ENCODE results near the gene GPX5.
A peak's percentile ranks its signal among the peaks of the same experiment; 100 is the strongest.

GPX5 gene, protein sequence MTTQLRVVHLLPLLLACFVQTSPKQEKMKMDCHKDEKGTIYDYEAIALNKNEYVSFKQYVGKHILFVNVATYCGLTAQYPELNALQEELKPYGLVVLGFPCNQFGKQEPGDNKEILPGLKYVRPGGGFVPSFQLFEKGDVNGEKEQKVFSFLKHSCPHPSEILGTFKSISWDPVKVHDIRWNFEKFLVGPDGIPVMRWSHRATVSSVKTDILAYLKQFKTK

DNA sequence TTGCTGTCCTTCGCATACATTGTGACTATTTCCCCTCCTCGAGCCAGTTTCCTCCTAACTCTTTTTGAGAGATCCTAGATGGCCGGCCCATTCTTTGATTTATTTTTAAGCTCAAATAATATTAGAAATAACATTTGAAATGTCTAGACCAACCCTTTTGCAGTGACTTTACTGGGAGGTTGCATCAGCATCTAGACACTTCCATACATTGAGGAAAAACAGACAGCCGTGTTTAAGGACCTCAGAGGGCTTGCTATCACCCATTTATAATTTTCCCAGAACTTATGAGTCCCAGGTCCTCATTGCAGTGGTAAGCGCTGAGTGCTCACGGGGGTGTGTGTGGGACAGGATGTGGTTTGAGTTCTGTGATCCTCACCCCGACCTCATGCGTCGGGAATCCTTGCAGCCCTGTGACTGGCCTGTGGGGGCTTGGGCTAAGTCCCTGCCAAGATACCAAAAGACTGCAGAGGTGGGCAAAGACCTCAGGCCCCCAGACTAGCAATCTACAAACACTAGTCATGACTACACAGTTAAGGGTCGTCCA lies at the start of gene GPX5:
Gene GPX5 (plus strand): TSS at position 386 of the 544 bp plus-strand sequence. CDS start 133 bp downstream, at position 519.
- no peak within 1 kb of the TSS for H3K4me3 ChIP-seq (ENCODE audit: low read length)
- H3K36me3 ChIP-seq (ENCODE audit: insufficient read depth, low read depth, low read length) = no peaks in the 10 kb centered on the region
- no peaks in the 10 kb centered on the region for H3K4me1 ChIP-seq (ENCODE audit: insufficient read depth, low read length)
- no peaks in the 10 kb centered on the region for H3K27me3 ChIP-seq (ENCODE audit: insufficient read depth, low read length)
- H3K27ac ChIP-seq (ENCODE audit: low read length) = no peak within 1 kb of the TSS
- H3K9ac ChIP-seq (ENCODE audit: low read depth, low read length) = no peak within 1 kb of the TSS
- H3K9me3 ChIP-seq (ENCODE audit: insufficient read depth, low read depth, low read length) = no peaks in the 10 kb centered on the region

GRCh38 chr6:28478518-28478917 lies 47.2 kb upstream of the GPX5 start:
- H3K36me3 ChIP-seq (ENCODE audit: insufficient read depth, low read depth, low read length) = no peaks in the 10 kb centered on the region
- H3K27ac ChIP-seq (ENCODE audit: low read length) = no peak overlapping the region
- peaks cover 22% of the 10 kb centered on the region; the same call in 1 of the 2 replicates for H3K27me3 ChIP-seq (ENCODE audit: insufficient read depth, low read length)
- H3K4me1 ChIP-seq (ENCODE audit: insufficient read depth, low read length) = no peaks in the 10 kb centered on the region
- H3K9me3 ChIP-seq (ENCODE audit: insufficient read depth, low read depth, low read length) = no peaks in the 10 kb centered on the region
- H3K9ac ChIP-seq (ENCODE audit: low read depth, low read length) = no peak overlapping the region
- no peak overlapping the region for H3K4me3 ChIP-seq (ENCODE audit: low read length)

DNA sequence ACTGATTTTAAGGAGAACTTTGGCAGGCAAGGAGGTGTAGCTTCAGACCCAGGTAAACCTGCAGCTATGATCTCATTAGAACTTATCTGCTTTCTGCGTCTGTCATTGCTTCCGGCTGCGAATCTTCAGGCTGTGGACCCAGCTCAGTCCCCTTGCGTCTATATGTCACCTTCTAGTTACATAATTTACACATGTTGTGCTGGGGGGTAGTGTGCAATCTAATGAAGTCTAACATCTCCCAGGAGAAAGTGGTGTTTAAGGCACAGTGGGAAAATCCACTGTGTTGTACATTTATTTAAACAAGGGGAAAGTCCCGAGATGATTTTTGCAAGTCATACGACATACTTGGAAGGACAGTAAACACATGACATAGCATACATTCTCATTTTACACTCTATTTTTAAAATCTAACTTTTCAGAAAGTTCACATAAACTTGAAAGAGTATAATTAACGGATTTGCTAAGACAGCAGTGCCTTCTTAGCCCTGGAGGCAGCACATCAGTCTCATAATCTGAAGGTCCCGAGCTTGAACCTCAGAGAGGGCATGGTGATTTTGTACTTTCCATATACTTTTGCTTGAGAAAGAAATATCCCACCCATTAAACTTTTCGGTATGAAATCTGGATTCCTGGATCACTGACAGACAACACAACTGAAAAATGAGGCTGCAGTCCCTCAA lies 45.3 kb upstream of the GPX5 start:
- Histone ChIP-seq H3K36me3 (ENCODE audit: insufficient read depth, low read depth, low read length) (no peaks in the 10 kb centered on the region), H3K9ac (ENCODE audit: low read depth, low read length) (no peak overlapping the region), H3K27me3 (ENCODE audit: insufficient read depth, low read length) (peaks cover 22% of the 10 kb centered on the region; the same call in 1 of the 2 replicates), H3K4me3 (ENCODE audit: low read length) (no peak overlapping the region), H3K4me1 (ENCODE audit: insufficient read depth, low read length) (no peaks in the 10 kb centered on the region), H3K27ac (ENCODE audit: low read length) (no peak overlapping the region), H3K9me3 (ENCODE audit: insufficient read depth, low read depth, low read length) (no peaks in the 10 kb centered on the region)

- Histone ChIP-seq H3K27ac (ENCODE audit: low read length) (no peak overlapping the region), H3K9ac (ENCODE audit: low read depth, low read length) (no peak overlapping the region), H3K4me1 (ENCODE audit: insufficient read depth, low read length) (peaks cover 1% of the 10 kb centered on the region; the same call in 1 of the 2 replicates), H3K4me3 (ENCODE audit: low read length) (no peak overlapping the region), H3K36me3 (ENCODE audit: insufficient read depth, low read depth, low read length) (no peaks in the 10 kb centered on the region), H3K9me3 (ENCODE audit: insufficient read depth, low read depth, low read length) (no peaks in the 10 kb centered on the region), H3K27me3 (ENCODE audit: insufficient read depth, low read length) (peaks cover 19% of the 10 kb centered on the region; the same call in 1 of the 2 replicates)
Observed at GRCh38 chr6:28485482-28485881, 40.2 kb upstream of the GPX5 start.

DNA sequence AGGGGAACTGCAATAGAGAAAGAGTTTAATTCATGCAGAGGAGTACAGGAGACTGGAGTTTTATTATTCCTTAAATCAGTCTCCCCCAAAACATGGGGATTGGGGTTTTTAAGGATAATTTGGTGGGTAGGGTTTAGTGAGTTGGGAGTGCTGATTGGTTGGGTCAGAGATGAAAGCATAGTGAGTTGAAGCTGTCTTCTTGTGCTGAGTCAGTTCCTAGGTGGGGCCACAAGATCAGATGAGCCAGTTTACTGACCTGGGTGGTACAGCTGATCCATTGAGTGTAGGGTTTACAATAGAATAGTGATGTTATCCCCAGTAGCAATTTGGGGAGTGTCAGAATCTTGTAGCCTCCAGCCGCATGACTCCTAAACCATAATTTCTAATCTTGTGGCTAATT lies 39.1 kb upstream of the GPX5 start:
- no peak overlapping the region for H3K9ac ChIP-seq (ENCODE audit: low read depth, low read length)
- H3K4me3 ChIP-seq (ENCODE audit: low read length) = no peak overlapping the region
- no peaks in the 10 kb centered on the region for H3K9me3 ChIP-seq (ENCODE audit: insufficient read depth, low read depth, low read length)
- peaks cover 19% of the 10 kb centered on the region; the same call in 1 of the 2 replicates for H3K27me3 ChIP-seq (ENCODE audit: insufficient read depth, low read length)
- H3K4me1 ChIP-seq (ENCODE audit: insufficient read depth, low read length) = peaks cover 4% of the 10 kb centered on the region; the same call in 1 of the 2 replicates
- no peaks in the 10 kb centered on the region for H3K36me3 ChIP-seq (ENCODE audit: insufficient read depth, low read depth, low read length)
- H3K27ac ChIP-seq (ENCODE audit: low read length) = no peak overlapping the region

GRCh38 chr6:28486988-28487742 lies 38.5 kb upstream of the GPX5 start:
- H3K9ac ChIP-seq (ENCODE audit: low read depth, low read length) = no peak overlapping the region

GRCh38 chr6:28488916-28489365 lies 36.7 kb upstream of the GPX5 start:
- Histone ChIP-seq H3K27ac (ENCODE audit: low read length) (no peak overlapping the region), H3K9ac (ENCODE audit: low read depth, low read length) (peak overlapping the region; percentile 63; the same call in 1 of the 2 replicates), H3K9me3 (ENCODE audit: insufficient read depth, low read depth, low read length) (no peaks in the 10 kb centered on the region), H3K4me3 (ENCODE audit: low read length) (peak overlapping the region; percentile 93), H3K36me3 (ENCODE audit: insufficient read depth, low read depth, low read length) (no peaks in the 10 kb centered on the region), H3K27me3 (ENCODE audit: insufficient read depth, low read length) (peaks cover 10% of the 10 kb centered on the region; the same call in 1 of the 2 replicates), H3K4me1 (ENCODE audit: insufficient read depth, low read length) (peaks cover 4% of the 10 kb centered on the region; the same call in 1 of the 2 replicates)

More at GRCh38 chr6:28486988-28487742, 38.5 kb upstream of the GPX5 start:
- no peak overlapping the region for H3K27ac ChIP-seq (ENCODE audit: low read length)
- no peak overlapping the region for H3K4me3 ChIP-seq (ENCODE audit: low read length)
- peaks cover 17% of the 10 kb centered on the region; the same call in 1 of the 2 replicates for H3K27me3 ChIP-seq (ENCODE audit: insufficient read depth, low read length)
- peaks cover 4% of the 10 kb centered on the region; the same call in 1 of the 2 replicates for H3K4me1 ChIP-seq (ENCODE audit: insufficient read depth, low read length)
- no peaks in the 10 kb centered on the region for H3K36me3 ChIP-seq (ENCODE audit: insufficient read depth, low read depth, low read length)
- H3K9me3 ChIP-seq (ENCODE audit: insufficient read depth, low read depth, low read length) = no peaks in the 10 kb centered on the region

GRCh38 chr6:28489366-28490204 lies 36.1 kb upstream of the GPX5 start:
- H3K27me3 ChIP-seq (ENCODE audit: insufficient read depth, low read length) = peaks cover 10% of the 10 kb centered on the region; the same call in 1 of the 2 replicates
- H3K36me3 ChIP-seq (ENCODE audit: insufficient read depth, low read depth, low read length) = no peaks in the 10 kb centered on the region
- H3K27ac ChIP-seq (ENCODE audit: low read length) = peak overlapping the region; percentile 17
- H3K4me1 ChIP-seq (ENCODE audit: insufficient read depth, low read length) = peaks cover 4% of the 10 kb centered on the region; the same call in 1 of the 2 replicates
- H3K9ac ChIP-seq (ENCODE audit: low read depth, low read length) = peak overlapping the region; percentile 77; the same call in 1 of the 2 replicates
- peak overlapping the region; percentile 93 for H3K4me3 ChIP-seq (ENCODE audit: low read length)
- no peaks in the 10 kb centered on the region for H3K9me3 ChIP-seq (ENCODE audit: insufficient read depth, low read depth, low read length)

- H3K36me3 ChIP-seq (ENCODE audit: insufficient read depth, low read depth, low read length) = no peaks in the 10 kb centered on the region
- peak overlapping the region; percentile 93 for H3K4me3 ChIP-seq (ENCODE audit: low read length)
- no peak overlapping the region for H3K27ac ChIP-seq (ENCODE audit: low read length)
- H3K9ac ChIP-seq (ENCODE audit: low read depth, low read length) = peak overlapping the region; percentile 77; the same call in 1 of the 2 replicates
- H3K27me3 ChIP-seq (ENCODE audit: insufficient read depth, low read length) = peaks cover 10% of the 10 kb centered on the region; the same call in 1 of the 2 replicates
- peaks cover 4% of the 10 kb centered on the region; the same call in 1 of the 2 replicates for H3K4me1 ChIP-seq (ENCODE audit: insufficient read depth, low read length)
- no peaks in the 10 kb centered on the region for H3K9me3 ChIP-seq (ENCODE audit: insufficient read depth, low read depth, low read length)
Observed at GRCh38 chr6:28490205-28490890, 35.3 kb upstream of the GPX5 start.

DNA sequence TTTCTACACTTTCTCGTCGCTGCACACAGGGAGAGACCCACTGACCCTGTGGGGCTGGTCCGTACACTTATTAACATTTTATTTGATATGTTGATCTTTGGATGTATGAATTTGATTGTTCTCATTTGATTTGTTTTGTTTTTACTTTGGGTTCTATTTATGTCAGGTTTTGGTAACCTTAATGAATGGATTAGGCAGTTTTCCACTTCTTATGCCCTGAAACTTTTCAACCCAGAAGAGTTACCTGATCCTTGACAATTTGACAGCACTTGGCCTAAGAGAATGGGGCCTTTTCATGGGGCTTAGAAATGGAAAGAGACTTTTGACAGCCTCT lies 33.7 kb upstream of the GPX5 start:
- H3K27me3 ChIP-seq (ENCODE audit: insufficient read depth, low read length) = peaks cover 10% of the 10 kb centered on the region; the same call in 1 of the 2 replicates
- H3K27ac ChIP-seq (ENCODE audit: low read length) = no peak overlapping the region
- H3K36me3 ChIP-seq (ENCODE audit: insufficient read depth, low read depth, low read length) = no peaks in the 10 kb centered on the region
- H3K4me3 ChIP-seq (ENCODE audit: low read length) = no peak overlapping the region
- H3K4me1 ChIP-seq (ENCODE audit: insufficient read depth, low read length) = peaks cover 4% of the 10 kb centered on the region; the same call in 1 of the 2 replicates
- no peaks in the 10 kb centered on the region for H3K9me3 ChIP-seq (ENCODE audit: insufficient read depth, low read depth, low read length)
- no peak overlapping the region for H3K9ac ChIP-seq (ENCODE audit: low read depth, low read length)

Measured in iPS-20b (cell line).